NCI-H524 (cell line): ENCODE data around the gene BRSK2.
"Not testable (repeated sequence)": the region's sequence is repeated elsewhere in the genome, so short reads cannot be mapped to it uniquely, and the experiment has no call there.

Source experiments
- DNase-seq, 2 experiments: peaks; one replicate each; lab custom pipeline; 2025; lab: John Stamatoyannopoulos, UW

BRSK2 gene

GRCh38 chr11:1409108-1409851, 19.5 kb downstream of the BRSK2 start:
- DNase-seq, result no peak

GRCh38 chr11:1409852-1410125, 20.1 kb downstream of the BRSK2 start:
- DNase-seq, result not testable (repeated sequence)

GRCh38 chr11:1410366-1411291, 20.9 kb downstream of the BRSK2 start:
- DNase-seq, result peak; percentile 51 to 74

GRCh38 chr11:1411301-1411700, 21.6 kb downstream of the BRSK2 start:
- no peak for DNase-seq

DNA sequence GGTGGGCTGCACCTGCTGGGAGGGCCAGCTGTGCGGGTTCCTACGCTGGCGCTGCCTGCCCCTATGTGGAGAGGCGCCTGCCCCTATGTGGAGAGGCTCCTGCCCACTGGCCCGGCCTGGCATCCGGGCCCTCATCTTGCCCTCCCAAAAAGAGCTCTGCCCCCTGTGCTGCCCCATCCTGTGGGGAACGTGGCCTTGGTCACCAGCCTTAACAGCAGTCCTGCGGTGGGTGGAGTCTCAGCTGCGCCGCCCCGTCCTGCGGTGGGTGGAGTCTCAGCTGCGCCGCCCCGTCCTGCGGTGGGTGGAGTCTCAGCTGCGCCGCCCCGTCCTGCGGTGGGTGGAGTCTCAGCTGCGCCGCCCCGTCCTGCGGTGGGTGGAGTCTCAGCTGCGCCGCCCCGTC, 22.0 kb downstream of the BRSK2 start:
- DNase-seq, result not testable (repeated sequence)

DNA sequence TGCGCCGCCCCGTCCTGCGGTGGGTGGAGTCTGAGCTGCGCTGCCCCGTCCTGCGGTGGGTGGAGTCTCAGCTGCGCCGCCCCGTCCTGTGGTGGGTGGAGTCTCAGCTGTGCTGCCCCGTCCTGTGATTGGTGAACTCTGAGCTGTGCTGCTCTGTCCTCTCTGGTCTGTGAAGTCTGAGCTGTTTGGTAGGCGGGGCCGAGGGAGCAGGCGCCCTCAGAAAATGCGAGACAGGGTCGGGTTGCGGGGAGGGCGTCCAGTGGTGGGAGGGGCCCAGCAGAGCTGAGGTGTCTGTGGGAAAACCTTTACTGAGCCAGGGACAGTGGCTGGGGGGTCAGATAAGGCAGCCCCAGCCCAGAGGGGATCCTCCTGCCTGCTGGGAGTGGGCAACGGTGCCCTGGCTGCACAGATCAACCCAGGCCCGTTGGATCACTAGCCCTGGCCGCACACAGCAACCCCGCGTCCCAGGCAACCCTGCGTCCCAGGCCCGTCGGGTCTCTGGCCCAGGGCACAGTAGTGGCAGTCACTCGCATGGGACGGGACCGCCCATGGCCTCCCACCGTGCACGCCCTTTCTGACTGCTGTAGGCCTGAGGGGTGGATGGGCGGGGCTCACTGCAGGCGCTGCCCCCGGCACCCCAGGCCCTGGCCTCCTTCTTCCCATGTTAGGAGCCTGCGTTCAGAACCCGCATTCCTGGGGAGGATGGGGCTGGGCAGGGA, 22.8 kb downstream of the BRSK2 start:
- no peak for DNase-seq

DNA sequence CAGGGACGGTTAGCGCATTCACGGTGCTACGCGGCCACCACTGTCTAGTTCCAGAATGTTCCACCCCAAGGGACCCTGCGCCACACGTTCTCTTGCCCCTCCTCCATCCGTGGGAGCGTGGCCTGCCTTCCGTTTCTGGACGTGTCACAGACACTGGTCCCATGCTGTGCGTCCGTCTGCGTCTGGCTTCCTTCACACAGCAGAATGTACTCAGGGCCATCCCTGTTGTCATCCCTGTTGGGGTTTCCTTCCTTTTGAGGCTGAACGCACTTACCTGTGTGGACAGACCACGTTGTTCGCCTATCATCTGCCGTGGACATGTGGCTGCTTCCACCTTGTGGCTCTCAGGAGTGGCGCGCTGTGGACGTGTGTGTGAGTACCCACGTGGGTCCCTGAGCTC, 24.9 kb downstream of the BRSK2 start:
- DNase-seq, result no peak

GRCh38 chr11:1415631-1416030, 25.9 kb downstream of the BRSK2 start:
- no peak for DNase-seq

- not testable (repeated sequence) for DNase-seq
Observed at GRCh38 chr11:1418192-1418795, 28.6 kb downstream of the BRSK2 start.

- DNase-seq, result no peak
Observed at GRCh38 chr11:1419811-1420210, 30.1 kb downstream of the BRSK2 start.

DNA sequence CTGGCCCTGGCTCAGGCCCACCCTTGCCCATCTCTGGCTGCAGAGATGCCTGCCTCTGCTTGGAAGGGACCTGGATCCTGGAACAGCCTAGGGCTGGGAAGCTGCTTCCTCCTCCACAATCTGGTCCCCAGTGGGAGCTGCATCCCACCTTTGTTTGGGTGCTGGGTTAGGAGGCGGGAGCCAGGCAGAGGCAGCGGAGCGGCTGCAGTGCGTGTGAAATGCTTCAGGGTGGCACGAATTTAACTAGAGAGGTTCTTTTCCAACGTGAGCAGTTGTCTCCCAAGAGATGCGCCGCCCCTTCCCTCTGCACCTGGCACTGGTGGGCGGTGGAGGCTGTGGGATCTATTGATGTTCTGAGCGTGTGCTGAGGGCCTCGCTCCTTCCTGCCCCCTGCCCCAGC, 31.6 kb downstream of the BRSK2 start:
- no peak for DNase-seq

DNA sequence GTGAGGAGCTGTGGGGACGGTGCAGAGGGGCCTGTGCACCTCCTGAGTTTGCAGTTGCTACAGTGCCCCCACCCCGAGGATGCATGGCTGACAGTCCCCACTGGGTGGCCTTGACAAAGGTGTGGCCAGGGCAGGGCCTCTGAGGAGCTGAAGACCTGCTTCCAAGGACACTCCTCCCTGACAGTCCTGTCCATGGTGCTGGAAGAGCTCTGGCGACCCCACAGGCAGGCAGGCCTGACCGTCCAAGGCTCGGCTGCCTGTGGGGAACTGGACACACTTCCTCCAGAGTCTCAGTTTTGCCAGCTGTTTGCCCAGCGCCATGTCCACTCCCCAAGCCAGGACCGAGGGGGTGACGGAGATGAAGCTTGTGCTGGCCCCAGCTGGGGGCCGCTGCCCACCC, 32.7 kb downstream of the BRSK2 start:
- DNase-seq, result no peak

DNA sequence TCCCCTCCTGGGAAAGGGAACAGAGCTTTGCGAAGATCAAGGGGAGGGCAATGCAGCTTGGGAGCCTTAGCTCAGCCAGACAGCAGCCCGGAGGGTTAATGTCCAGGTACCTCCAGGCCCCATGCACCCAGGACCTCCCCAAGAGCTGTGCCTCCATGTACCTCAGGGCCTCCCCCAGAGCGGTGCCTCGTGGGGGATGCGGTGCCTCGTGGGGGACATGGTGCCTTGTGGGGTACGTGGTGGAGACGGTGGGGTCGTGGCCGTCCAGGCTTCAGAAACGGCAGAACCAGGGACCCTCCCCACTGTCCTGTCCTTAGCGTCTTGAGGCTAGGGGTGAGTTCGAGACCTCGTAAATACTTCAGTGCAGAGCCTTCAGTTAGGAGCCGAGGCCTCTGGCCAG, 33.2 kb downstream of the BRSK2 start:
- DNase-seq, result no peak

DNA sequence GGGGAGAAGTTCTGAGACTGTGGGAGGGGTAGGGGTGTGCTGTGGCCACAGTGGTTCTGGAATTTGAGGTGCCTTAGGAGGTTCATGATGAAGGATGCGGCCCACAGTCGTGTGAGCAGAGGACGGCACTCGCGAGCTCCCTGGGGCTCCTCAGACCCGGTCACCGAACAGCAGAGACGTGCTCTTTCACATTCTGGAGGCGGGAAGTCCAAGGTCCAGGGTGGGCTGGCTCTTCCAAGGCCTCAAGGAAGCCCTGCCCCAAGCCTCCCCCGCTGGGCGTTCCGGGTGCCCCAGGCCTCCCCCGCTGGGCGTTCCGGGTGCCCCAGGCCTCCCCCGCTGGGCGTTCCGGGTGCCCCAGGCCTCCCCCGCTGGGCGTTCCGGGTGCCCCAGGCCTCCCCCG, 33.7 kb downstream of the BRSK2 start:
- DNase-seq, result not testable (repeated sequence)

DNA sequence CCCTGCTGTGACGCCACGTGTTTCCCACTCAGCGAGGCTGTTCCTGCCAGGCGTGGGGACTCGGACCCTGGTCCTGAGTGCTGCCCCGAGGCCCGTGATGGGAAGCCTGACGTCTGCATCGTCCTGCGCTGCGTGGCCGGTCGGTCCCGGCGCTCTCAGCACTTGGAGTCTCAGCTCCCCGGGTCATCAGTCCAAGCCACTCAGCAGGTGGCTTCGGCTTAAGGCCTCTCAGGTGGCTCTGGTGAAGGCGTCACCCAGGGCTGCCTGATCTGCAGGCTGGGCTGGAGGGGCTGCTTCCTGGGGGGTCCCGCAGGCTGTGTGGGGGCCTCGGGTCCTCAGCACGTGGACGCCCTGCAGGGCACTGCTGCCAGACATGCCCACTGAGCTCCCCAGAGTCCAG, 35.3 kb downstream of the BRSK2 start:
- DNase-seq, result no peak

DNA sequence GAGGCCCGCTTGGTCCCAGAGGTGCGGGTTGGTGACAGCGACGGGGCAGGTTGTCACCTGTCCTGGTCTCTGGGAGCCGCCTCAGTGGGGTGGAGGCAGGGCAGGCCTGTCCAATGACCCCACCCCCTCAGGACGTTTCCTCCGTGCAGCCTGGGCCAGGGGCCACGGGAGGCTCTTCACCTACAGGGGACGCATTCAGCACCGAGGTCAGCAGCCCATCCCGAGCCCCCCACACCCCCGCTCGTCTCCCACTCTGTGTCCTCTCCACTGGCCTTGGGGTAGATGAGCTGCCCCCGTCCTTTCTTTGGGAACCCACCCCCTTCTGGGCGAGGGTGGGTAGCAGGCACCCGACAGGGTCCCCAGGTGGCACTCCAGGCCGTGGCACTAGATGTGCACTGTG, 35.7 kb downstream of the BRSK2 start:
- DNase-seq, result no peak

- DNase-seq, result no peak
Observed at GRCh38 chr11:1428762-1429316, 39.1 kb downstream of the BRSK2 start.

DNA sequence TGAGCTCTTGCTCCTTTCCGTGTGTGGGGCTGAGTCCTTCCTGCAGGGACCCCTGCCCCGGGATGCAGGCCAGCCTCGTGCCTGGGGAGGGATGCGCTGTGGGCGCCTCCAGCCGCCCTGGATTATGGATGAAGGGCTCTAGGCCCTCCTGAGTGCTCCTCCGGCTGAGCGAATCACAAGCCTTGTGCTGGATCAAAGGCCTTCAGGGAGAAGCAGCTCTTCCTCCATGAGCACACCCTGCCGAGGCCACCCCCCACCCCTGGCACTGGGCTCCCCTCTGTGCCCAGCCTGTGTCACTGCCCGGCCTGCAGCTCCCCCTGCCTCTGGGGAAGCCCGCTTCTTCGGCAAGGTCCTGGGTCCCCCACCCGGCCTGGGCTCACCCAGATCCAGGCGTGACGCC, 43.8 kb downstream of the BRSK2 start:
- no peak for DNase-seq

DNA sequence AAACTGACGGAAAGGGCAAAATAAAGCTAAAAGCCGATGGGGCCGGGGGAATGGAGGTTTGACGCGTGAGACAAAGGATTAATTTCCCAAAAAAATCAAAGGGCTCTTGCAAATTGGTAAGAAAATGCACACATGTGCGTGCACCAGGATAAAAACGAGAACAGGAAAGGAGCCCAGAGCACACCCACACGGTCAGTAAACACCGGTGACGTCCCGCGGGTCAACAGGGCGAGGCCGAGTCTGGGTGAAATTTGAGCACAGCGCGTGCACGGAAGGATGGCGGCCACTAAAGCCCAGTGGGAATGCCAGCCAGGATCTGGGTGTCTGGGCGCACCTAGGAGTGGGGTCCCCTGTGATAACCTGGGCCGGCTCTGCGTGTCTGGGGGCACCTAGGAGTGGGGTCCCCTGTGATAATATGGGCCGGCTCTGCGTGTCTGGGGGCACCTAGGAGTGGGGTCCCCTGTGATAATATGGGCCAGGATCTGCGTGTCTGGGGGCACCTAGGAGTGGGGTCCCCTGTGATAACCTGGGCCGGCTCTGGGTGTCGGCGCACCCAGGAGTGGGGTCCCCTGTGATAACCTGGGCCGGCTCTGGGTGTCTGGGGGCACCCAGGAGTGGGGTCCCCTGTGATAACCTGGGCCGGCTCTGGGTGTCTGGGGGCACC, 44.4 kb downstream of the BRSK2 start:
- no peak for DNase-seq

DNA sequence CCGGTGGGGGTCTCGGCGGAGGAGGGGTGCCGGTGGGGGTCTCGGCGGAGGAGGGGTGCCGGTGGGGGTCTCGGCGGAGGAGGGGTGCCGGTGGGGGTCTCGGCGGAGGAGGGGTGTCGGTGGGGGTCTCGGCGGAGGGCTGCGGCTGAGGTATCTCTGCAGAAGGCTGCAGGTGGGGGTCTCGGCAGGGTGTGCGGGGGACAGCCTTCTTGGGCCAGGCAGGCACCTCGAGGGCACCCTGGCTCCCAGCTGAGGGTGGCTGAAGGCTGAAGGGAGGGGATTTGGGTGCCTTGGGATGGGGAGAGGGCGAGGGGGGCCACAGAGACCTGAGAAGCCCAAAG, 45.7 kb downstream of the BRSK2 start:
- not testable (repeated sequence) for DNase-seq

DNA sequence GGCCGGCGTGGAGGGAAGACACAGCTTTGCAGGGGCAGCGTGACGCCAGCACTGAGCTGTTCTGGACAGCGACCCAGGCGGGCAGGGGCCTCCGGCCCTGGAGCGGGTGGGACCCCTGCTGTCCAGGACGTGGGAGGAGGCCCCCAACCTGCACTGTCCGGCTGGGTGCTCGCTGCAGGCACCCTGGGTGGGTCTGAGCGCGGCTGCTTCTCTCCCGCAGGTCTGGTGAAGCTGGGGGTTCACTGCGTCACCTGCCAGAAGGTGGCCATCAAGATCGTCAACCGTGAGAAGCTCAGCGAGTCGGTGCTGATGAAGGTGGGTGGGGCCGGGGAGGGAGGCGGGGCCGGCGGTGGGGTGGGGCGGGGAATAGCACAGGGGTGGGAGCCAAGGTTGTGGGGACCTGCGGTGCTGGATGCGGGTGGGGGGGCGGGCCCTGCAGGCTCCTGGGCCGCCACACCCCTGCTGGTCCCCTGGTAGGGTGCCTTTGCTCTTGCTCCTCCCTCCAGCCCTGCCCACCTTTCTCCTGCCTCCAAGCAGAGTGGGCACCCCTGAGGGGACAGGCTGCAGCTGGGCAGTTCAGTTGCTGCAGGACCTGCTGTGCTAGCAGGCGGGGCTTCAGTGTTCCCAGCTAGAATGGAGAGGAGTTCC, 46.2 kb downstream of the BRSK2 start:
- no peak for DNase-seq
